HG03521 (cell line): ENCODE results near the gene NKX6-1.

Source experiments
- ATAC-seq: cut with Tn5 transposase; IDR thresholded peaks from one replicate; pipeline ENCODE4 v1.9.1; 2021; ENCODE audit warnings: mild to moderate bottlenecking, moderate library complexity; ENCODE audit not compliant: unreplicated experiment

NKX6-1 gene

GRCh38 chr4:84480082-84480481, 19.0 kb downstream of the NKX6-1 start:
- no peak for ATAC-seq

- no peak for ATAC-seq
Measured at GRCh38 chr4:84479663-84480062, 19.4 kb downstream of the NKX6-1 start.

- ATAC-seq: no peak
Measured at GRCh38 chr4:84477738-84478137, 21.4 kb downstream of the NKX6-1 start.

GRCh38 chr4:84474107-84474506, 25.0 kb downstream of the NKX6-1 start:
- ATAC-seq: no peak

- no peak for ATAC-seq
Measured at GRCh38 chr4:84472154-84472553, 26.9 kb downstream of the NKX6-1 start.

- no peak for ATAC-seq
Measured at GRCh38 chr4:84470204-84470785, 28.8 kb downstream of the NKX6-1 start.

GRCh38 chr4:84467601-84468000, 31.5 kb downstream of the NKX6-1 start:
- ATAC-seq: no peak

GRCh38 chr4:84459783-84460182, 39.3 kb downstream of the NKX6-1 start:
- no peak for ATAC-seq

- no peak for ATAC-seq
Measured at GRCh38 chr4:84456157-84456556, 42.9 kb downstream of the NKX6-1 start.

- ATAC-seq: no peak
Measured at GRCh38 chr4:84455697-84456096, 43.4 kb downstream of the NKX6-1 start.

GRCh38 chr4:84451546-84451945, 47.5 kb downstream of the NKX6-1 start:
- ATAC-seq: no peak

- no peak for ATAC-seq
Measured at GRCh38 chr4:84443523-84443922, 55.6 kb downstream of the NKX6-1 start.

- ATAC-seq: no peak
Measured at GRCh38 chr4:84442778-84443177, 56.3 kb downstream of the NKX6-1 start.
